Measurements from ENCODE around the gene PPP1R12B. TPM values are rescaled to one million over a fixed set of nuclear protein-coding genes. Genes with fewer than 3 reads are reported as not detected.
"Not testable (repeated sequence)": the region's sequence is repeated elsewhere in the genome, so short reads cannot be mapped to it uniquely, and the experiment has no call there.

PPP1R12B gene
- polyA plus RNA-seq, 12 donors, result 61.9 to 102 (median 85.5) TPM; not detected in 1

DNA sequence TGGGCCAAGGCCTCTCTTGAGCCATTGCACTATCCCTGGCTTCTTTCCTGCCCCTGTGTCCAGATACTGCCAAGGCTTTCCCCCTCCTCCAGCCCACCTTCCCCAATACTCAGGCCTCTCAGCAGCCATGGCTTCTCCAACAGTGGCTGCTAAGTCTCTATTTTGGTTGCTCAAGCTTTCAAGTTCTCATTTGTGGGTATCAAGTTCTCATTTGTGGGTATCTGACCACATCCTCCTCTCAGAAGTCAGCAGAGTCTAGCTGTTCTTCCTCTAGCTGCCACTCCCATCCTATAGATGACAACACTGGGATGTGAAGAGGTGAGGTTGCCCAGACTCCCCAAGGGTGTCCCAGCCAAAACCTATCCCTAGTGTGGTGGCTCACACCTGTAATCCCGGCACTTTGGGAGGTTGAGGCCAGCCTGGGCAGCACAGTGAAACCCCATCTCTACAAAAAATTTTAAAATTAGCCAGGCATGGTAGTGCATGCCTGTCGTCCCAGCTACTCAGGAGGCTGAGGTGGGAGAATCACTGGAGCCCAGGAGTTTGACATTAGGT lies 280.8 kb downstream of the PPP1R12B start:
- not testable (repeated sequence) for DNase-seq

- not testable (repeated sequence) for DNase-seq
Observed at GRCh38 chr1:202630096-202630495, 281.6 kb downstream of the PPP1R12B start.

- DNase-seq, result no peak
Observed at GRCh38 chr1:202630541-202630940, 282.0 kb downstream of the PPP1R12B start.

DNA sequence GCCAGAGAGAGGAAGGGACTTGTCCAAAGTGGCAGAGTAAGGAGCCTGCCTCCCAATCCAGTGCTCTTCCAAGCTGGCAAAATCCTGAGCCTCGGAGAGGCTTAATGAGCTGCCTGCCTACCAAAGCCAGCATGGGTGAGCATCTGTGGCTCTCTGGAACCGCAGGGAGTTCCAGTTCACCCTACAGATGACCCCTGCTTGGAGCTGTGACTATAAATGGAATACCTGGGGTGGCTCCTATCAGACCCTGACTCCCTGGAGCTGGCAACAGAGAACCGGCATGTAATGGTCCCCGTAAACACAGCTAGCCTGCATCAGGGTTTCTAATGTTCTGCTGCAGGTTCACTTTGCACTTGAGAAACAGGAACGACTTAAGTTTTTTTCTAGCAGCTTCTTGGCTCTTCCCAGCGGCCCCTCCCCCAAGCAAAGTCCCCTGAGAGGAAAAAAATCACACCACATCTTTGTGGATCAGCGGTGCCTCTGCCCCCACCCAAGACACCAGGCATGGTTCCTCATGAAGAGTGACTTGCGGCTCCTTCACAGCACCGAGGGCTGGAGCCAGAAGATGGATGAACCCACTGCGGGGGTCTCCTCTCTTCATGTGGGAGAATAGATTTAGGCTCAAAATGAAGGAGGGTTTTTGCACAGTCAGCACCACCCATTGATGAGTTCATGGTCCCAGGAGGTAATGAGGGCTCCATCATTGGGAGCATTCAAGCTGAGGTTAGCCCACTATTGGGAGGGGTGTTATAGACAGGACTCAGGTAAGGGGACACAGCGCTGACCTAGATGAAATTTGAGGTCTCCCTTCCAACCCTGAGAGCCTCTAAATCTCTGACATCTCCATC lies 282.8 kb downstream of the PPP1R12B start:
- DNase-seq, result no peak

GRCh38 chr1:202632241-202632640 lies 283.7 kb downstream of the PPP1R12B start:
- no peak for DNase-seq

DNA sequence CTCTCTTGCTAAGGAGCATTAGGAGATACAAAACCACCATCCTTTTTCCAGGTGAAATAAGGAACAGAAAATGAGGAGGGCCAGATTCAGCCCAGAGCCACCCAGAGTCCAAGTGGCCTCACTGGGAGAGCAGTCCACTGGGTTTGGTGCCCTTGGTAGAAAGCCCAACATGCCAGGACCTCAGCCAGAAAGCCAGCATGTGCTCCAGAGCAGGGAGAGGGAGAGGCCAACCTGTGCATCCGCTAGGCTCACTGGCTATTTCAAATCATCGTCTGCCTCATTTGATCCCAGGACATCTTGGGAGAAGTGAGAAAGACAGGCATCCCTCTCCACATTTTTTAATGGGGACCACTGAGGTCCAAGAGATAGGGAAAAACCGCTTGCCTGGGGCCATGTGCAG lies 287.7 kb downstream of the PPP1R12B start:
- DNase-seq, result not testable (repeated sequence)

DNA sequence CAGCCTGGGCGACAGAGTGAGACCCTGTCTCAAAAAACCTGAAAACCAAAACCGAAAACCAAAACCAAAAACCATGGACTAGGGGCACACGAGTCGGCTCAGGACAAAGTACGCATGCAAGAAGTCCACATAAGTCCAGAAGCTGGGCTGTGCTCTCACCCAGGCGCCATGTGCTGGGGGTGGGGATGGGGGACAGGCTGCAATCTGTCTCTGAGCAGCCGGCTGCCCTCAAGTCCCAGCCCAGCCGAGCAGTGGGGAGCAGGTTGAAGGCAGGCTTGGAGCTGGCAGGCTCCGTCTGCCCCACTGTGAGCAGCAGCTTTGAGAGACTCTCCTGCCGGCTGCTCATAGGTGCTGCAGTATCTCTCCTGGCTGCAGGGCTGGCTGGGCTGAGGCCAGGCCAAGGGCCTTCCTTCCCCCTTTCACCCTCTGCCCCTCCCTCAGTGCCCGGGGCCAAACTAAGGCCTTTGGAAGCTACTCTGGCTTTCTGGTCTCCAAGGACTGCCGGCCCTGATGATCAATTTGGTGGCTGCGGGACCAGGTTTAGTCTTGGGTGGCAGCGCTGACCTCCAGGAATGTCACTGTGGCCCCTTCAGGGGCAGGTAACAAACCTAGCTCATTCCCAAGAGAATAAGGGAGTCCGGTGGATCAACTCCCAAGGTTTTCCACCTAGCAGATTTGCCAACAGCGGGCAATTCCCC lies 289.0 kb downstream of the PPP1R12B start:
- DNase-seq, result not testable (repeated sequence)

DNA sequence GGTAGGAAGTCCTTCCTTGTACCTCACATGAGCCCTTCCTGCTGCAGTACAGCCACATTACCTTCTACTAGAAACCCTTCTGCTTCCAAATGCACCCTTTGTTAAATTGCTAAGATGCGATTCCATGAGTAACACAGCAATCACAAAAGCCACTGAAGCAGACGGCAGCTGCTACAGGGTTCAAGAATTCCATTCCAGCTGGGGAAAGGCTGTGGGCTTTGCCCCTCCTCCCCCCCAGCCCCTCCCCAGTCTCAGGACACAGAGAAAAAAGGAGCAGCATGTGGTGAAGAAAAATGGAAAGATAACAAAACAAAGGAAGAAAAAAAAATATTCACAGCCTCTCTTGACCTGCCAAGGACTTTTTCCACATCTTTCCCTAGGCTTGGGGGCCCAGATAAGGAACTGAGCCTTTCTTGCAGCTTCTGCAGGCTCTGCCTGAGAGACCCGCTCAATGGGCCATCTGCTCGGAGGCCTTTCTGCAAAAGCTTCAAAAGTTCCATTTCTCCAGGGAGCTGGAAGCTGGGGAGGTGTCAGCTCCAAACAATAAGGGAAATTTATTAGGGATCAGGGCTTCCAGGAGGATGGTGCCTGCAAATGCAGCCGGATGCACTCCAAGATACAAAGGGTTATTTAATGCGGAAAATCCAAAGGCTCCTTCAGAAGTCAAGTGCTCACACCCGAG lies 289.7 kb downstream of the PPP1R12B start:
- no peak for DNase-seq

DNA sequence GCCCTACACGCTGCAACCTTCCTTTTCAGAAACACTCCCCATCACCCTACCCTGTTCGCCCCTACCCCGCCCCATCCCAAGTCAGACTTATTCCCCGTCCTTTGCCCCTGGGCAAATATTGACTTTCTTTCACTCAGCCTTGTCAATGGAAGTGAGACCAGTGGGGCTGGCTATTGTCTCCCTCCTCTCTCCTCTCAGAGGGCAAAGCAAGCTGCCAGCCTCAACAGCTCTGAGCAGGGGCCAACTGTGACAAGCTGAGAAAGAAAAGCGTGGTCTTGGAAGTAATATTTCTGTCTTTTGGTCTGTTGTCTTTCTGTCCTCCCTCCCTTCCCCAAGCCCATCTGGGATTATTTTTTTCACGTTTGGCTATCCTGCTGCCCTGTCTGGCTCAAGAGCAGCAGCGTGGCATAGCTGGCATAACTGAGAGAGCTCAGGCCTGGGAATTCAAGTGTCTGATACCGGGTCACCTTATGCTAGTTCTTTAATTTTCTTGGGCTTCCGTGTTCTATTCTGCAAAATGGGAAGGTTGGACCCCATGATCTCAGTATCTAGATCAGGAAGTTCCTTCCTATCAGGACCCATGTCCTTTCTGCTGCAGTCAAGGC lies 290.3 kb downstream of the PPP1R12B start:
- DNase-seq, result not testable (repeated sequence)

- DNase-seq, result no peak
Observed at GRCh38 chr1:202639500-202639899, 291.0 kb downstream of the PPP1R12B start.

DNA sequence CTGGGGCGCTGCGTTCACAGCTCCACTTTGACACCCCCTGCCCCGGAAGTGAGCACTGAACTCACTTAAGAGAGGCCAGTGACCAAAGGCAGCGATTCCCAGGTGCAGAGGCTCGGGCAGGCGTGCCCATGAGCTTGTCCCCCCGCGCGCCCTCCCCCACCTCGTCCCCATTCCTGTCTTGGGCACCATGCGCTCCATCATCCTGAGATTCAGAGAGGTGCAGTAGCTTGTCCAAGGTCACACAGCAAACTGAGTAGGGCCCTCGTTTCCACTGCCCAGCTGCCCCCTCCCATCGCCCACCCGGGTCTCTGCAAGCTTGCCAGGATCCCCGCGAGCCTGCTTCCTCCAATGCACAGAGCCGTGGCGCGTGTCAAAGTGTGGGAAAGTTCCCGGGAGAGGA lies 293.7 kb downstream of the PPP1R12B start:
- DNase-seq, result no peak

Other genes with a start within 250 kb of the PPP1R12B start
- under 1 TPM in 10 of 12 donors, not detected in 2; 0.03 to 0.32 (median 0.08) TPM for gene GPR37L1, start 225.8 kb upstream of the PPP1R12B start, polyA plus RNA-seq (ENCODE audit: insufficient read length in 12 of 12)
- 10 to 100 TPM in 11 of 12 donors, not detected in 1; 35.1 to 65.4 (median 40.3) TPM for gene ARL8A, start 204.0 kb upstream of the PPP1R12B start, polyA plus RNA-seq (ENCODE audit: insufficient read length in 12 of 12)
- gene PTPN7, start 188.1 kb upstream of the PPP1R12B start, polyA plus RNA-seq (ENCODE audit: insufficient read length in 12 of 12), result 1 to 10 TPM in 2 of 12 donors, under 1 TPM in 8, not detected in 2; 0.46 to 4.9 (median 0.66) TPM
- gene LGR6, start 154.9 kb upstream of the PPP1R12B start, polyA plus RNA-seq (ENCODE audit: insufficient read length in 12 of 12), result 10 to 100 TPM in 1 of 12 donors, 1 to 10 TPM in 6, under 1 TPM in 3, not detected in 2; 0.20 to 32.4 (median 1.5) TPM
- 10 to 100 TPM in 10 of 12 donors, not detected in 2; 14.0 to 29.5 (median 24.0) TPM for gene UBE2T, start 6.8 kb upstream of the PPP1R12B start, polyA plus RNA-seq (ENCODE audit: insufficient read length in 12 of 12)

All from muscle of arm (tissue), 12 donors.